IPS-NIHi7 (cell line): ENCODE results near the gene MYLK4.

Experiments
- DNase-seq: peaks from one replicate; pipeline ENCODE4 v3.0.0; 2012; ENCODE audit warnings: mixed read lengths; ENCODE audit errors: extremely low spot score

MYLK4 gene

GRCh38 chr6:2661651-2662050 is 89.1 kb downstream of the MYLK4 start:
- no peak for DNase-seq

- DNase-seq, result no peak
Observed at GRCh38 chr6:2659882-2660281, 90.8 kb downstream of the MYLK4 start.

GRCh38 chr6:2659381-2659780 is 91.3 kb downstream of the MYLK4 start:
- no peak for DNase-seq

GRCh38 chr6:2658788-2659187 is 91.9 kb downstream of the MYLK4 start:
- DNase-seq, result no peak

GRCh38 chr6:2656460-2657079 is 94.2 kb downstream of the MYLK4 start:
- no peak for DNase-seq

GRCh38 chr6:2655844-2656433 is 94.8 kb downstream of the MYLK4 start:
- no peak for DNase-seq

- DNase-seq, result no peak
Observed at GRCh38 chr6:2653369-2654032, 97.2 kb downstream of the MYLK4 start.

- DNase-seq, result no peak
Observed at GRCh38 chr6:2652611-2653010, 98.1 kb downstream of the MYLK4 start.

GRCh38 chr6:2651961-2652360 is 98.8 kb downstream of the MYLK4 start:
- no peak for DNase-seq

GRCh38 chr6:2651536-2651935 is 99.2 kb downstream of the MYLK4 start:
- no peak for DNase-seq

GRCh38 chr6:2646346-2646745 is 104.4 kb downstream of the MYLK4 start:
- no peak for DNase-seq

GRCh38 chr6:2643935-2644539 is 106.7 kb downstream of the MYLK4 start:
- DNase-seq, result no peak

- DNase-seq, result no peak
Observed at GRCh38 chr6:2643130-2643529, 107.6 kb downstream of the MYLK4 start.

GRCh38 chr6:2641044-2641725 is 109.5 kb downstream of the MYLK4 start:
- no peak for DNase-seq

- DNase-seq, result no peak
Observed at GRCh38 chr6:2640551-2640950, 110.2 kb downstream of the MYLK4 start.

- DNase-seq, result no peak
Observed at GRCh38 chr6:2639896-2640295, 110.8 kb downstream of the MYLK4 start.

GRCh38 chr6:2639167-2639566 is 111.6 kb downstream of the MYLK4 start:
- no peak for DNase-seq

GRCh38 chr6:2636672-2637071 is 114.0 kb downstream of the MYLK4 start:
- DNase-seq, result no peak

GRCh38 chr6:2635911-2636310 is 114.8 kb downstream of the MYLK4 start:
- DNase-seq, result no peak

- peak; percentile 91 for DNase-seq
Observed at GRCh38 chr6:2634139-2634964, 116.4 kb downstream of the MYLK4 start.

- DNase-seq, result no peak
Observed at GRCh38 chr6:2633736-2634135, 117.0 kb downstream of the MYLK4 start.
